T-helper 2 cell (primary cell): ENCODE measurements around the gene SLC10A6.

ENCODE experiments used
- DNase-seq, 5 experiments: peaks; one replicate each; pipeline versions ENCODE4 v3.0.0 to v3.0.0-alpha.2; 2012 to 2022

The SLC10A6 gene

DNA sequence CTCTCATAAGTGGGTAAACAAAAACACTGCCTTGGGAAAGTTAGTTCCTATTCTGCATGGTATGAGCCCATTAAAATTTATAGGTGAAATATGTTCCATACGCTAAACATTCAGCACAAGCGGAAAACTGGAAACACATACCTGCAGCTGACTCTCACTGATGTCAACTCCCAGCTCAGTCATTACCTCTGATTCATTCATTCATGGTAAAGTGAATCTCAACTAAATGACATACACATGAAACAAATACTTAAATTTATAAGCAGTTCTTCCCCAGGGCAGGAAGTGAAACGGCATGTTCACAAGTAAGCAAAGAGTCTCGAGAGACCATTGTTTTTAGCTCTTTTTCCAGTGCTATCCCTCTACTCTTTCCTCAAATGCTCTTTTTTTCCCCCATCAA lies 1.6 kb downstream of the SLC10A6 start:
- DNase-seq: no peak

DNA sequence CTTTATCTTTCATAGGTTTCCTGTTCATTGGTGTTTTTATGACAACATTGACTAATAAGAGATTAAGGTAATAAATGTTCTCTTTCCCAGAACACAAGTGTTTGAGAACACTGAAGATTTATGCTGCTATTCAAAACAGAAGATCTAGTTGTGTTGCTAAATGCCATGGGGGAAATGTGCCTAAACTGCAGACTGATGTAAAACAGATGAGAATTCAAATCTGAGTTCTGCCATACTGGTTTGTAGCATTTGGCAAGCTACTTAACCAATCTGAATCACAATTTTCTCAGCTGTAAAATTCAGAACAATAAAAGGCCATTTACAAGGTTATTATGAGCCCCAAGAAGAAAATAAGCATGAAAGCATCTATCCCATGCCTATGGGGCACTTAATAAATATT lies 2.3 kb downstream of the SLC10A6 start:
- DNase-seq: no peak

DNA sequence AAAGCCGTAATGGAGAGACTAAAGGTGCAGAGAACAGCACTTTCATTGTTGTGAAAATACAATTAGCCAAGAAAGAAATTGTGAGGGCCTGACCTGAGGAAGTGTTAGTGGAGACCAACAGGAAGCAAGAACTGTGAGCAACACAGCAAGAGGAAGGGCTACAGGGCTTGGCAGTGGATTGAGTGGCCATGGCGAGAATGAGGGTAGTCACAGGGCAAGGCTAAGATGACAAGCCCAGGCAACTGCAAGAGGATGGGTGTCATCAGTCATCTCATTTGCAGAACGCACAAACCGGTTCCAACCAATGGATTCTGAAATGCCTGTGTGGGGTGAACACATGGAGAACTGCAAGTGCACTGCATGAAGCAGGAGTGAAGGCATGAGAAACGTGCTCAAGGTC lies 3.6 kb downstream of the SLC10A6 start:
- no peak for DNase-seq

DNA sequence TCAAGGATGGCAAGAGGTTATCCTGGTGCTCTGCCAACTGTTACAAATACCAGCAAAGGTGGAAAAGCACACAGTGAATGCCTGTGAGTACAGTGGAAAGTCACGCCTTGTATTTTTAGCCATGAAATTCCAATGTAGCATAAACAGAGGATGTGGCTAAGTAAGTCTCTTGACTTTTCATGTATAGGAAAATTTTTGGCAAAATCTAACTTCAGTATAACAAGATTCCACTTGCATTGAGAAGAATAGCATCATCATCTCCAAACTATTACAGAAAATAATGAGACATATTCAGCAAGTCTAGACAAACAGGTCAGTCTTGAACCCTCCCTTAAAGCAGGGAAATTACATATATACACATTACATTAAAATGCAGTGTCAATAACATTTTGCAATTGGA lies 7.9 kb downstream of the SLC10A6 start:
- DNase-seq: no peak

DNA sequence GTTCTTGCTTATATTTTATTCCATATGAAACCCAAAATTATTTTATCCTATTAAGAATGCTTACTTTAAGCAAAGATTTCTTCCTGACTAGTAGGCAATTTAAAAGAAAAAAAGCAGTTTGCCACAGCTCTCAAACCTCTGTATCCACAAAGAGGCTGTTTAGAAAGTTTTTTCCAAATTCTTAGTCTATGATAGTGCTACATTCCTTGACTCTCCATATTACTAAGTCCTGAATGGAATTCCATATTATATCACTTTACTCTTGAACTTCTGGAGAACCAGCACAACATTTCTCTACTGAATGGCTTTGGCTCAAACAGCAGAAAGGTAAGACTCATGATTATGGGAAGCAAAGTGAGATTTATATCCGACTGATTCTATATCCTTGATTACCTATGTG lies 8.3 kb downstream of the SLC10A6 start:
- no peak for DNase-seq

DNA sequence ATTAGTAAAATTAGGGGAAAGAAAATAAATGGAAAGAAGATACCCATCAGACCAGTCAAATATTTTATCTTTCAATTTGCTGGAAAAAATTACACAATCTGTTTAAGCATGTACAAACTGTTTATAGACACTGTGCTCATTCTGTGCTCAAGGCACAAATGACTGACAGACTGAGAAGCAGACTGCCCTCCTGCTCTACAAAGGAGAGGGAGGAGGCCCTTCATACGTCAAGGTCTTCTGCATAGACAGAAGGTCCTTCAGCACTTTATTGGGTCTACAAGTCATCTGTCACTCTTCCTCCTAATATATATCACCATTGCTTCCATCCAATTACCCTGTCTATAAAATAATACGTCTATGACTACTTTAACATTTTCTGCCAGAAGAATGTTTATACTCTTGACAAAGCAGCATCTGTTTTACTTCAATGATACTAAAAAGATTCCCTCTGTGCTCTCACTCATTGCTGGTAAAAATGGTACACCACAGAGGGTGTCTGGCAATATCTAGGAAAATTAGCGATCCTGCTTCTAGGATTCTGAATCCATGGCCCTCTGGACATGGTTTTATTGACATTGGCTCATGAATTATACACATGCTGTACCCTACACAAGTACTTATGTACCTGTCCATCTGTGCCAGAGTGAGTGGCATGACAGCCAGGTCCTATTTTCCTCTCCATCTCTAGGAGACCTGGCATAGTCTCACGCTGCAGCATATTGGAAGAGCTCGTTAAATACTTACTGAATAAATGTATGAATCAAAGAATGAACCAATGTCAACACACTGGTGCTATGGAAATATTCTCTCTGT lies 11.3 kb downstream of the SLC10A6 start:
- no peak for DNase-seq

DNA sequence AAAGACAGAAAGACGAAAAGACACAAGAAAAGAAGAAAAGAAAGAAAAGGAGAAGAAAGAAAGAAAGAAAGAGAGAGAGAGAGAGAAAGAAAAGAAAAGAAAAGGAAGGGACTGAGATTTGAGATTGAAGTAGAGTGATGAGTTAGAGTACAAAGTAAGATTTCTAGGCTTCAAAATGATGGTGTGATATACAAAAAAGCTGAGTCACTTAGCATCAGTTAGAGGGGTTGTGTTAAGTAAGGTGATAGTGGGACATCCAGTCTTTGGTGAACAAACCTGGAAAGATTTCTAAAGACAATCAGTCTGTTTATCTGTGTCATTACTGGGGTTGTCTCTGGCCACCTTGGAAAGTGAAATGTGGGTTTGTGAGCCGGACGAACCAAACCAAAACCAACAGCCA lies 13.5 kb downstream of the SLC10A6 start:
- no peak for DNase-seq

DNA sequence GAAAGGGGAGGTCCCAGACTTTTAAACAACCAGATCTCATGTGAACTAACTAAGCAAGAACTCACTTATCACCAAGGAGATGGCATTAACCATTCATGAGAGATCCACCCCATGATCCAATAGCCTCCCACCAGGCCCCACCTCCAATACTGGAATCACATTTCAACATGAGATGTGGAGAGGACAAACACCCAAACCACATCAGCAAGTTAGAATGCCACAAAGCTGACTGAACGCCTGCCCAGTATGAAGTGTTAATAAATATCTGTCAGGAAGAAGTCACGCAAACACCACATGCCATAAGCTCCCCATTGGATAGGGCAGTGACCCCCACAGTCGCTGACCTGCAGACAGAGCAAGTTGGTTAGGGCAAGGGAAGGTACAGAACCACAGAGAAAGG lies 14.3 kb downstream of the SLC10A6 start:
- no peak for DNase-seq

DNA sequence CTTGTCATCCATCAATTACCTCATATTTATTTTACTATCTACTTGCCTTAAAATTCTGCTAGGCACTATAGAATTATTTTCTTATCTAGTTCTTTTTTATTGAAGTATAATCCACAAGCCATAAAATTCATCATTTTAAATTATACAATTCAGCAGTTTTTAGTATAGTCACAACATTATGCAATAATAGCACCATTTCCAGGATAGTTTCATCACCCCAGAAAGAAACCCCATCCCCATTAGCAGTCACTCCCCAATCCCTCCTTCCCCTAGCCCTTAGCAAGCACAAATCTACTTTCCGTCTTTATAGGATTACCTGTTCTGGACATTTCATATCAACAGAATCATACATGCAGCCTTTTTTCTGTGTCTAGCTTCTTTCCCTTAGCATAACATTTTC lies 15.6 kb downstream of the SLC10A6 start:
- no peak for DNase-seq

DNA sequence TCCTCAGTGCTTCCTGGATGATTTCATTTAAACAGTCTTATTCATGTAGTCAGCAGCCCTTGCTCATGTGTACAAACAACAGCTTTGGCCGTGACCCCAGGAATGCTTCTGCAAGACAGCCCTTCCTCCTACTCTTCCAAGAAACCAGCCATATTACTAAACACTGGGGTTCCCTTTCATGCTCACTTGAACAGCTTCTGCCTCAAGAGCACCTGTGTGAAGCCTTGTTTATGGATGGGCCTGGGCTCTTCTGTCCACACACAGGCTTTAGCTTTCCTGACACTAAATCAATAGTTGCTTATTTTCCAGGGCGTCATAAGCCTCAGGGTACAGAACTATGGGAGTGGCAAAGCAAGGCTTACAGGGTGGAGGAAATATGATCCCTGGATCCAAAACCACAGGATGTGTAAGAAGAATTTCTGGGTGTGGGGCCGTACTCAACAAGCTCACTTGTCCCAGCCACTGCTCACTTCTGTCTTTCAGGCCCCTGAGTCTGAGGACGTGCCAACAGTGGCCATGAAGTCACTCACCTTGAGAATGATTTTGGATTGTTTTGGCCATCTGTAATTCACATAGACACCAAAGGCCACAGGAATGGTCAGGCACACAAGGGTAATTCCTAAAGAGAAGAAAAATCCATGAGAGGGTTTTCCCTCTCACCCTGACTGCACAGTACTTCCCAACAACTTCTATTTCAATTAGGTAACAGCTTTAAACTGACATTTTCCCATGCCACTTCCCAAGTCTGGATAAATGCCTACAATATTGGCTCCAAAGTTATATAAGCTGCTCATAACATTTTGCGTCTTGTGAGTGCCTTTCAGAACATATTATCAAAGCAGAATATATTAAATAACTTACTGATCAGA lies 17.7 kb downstream of the SLC10A6 start:
- DNase-seq: no peak

DNA sequence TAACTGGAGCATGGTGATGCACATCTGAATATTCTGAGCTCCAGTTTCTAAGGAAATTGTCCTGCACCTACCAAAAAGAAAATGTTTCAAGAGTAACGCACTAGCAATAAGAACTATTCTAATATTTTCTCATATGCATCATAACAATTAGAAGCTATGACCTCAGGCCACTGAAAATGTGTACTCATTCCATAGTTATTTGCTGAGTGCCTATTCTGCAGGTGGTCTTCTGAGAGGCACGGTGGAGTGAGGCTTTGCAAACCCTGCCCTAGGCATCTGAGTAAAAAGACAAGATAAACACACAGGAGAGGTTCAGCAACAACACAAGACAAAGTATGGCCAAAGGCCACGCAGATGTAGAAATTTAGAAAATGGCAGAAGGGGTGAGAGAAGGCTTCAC lies 23.7 kb downstream of the SLC10A6 start:
- no peak for DNase-seq

DNA sequence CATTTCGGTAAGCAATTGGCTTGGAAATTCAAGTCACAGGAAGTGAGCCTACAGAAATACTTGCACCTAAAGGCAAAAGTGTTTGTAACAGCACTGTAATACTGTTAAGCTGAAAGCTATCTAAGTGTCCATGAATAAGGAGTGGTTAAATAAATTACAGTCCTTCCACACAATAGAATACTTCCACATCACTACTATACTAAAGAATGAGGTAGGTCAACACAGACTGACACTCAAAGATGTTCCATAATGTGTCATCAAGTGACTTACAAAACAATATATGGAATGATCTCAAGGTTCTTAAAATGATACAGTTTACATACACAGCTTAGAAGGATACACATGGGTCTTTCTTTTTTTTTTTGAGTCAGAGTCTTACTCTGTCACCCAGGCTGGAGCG lies 27.0 kb downstream of the SLC10A6 start:
- no peak for DNase-seq

DNA sequence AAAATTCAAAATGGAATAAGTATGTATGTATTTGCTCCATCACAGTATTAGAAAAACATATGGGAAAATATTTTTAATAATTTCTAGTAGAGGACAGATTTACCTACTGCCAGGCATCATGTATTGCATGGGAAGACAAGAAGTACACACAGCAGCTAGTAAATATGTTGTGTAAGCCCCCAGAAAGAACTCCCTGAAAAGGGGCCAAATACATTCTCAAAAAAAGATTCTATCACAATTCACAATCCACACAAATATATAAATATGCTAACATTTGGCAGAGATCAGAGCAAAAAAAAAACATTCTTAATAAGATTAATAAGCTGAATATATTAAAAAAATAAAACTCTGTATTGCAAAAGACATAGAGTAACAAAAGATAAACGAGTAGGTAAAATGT lies 28.0 kb downstream of the SLC10A6 start:
- no peak for DNase-seq

DNA sequence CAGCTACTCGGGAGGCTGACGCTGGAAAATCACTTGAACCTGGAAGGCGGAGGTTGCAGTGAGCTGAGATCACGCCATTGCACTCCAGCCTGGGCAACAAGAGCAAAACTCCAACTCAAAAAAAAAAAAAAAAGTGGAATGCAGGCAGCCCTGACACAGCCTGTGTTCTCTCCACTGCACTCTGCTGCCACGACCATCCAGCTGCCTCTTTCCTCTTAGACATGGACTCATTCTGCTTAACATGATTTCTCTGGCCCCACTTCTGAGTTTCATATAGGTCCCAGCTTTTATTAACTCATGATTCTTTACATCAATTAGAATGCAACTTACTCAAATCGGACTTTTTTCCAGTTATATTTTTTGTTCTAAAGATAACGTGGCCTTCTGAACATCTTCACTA lies 29.6 kb downstream of the SLC10A6 start:
- no peak for DNase-seq

DNA sequence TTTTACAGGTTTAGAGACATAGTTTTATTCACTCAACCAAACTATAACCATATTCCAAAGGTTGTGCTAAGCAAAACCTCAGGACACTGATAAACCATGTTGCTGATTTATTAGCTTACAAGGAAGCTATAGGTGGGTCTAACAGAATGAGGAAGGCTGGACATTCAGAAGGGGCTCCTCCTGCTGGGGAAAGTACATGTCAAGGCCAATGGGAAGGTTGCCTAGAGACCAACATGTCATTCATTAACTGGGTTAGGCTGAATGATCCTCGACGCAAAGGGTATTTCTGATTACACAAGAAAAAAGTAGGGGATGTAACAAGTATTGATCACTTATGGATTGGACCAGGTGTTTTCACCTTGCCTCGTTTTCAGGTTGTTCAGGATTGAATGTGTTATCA lies 30.3 kb downstream of the SLC10A6 start:
- no peak for DNase-seq

DNA sequence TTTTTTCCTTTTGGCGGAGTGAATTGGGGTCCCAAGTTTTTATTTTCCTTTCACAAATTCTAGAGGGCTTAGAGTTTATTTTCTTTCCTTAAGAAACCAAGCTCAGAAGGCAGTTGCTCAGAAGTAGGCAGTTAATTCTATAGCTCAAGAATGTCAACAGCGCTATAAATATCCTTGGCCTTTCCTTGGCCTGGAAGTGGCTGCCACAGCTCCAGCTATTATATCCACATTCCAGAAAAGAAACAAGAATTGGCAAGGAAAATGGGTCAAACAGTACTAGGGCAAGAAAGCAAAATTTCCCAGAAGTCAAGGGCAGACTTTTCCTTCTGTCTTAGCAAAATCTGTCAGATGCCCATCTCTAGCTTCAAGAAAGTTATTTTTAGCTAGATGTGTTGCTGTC lies 31.0 kb downstream of the SLC10A6 start:
- no peak for DNase-seq

DNA sequence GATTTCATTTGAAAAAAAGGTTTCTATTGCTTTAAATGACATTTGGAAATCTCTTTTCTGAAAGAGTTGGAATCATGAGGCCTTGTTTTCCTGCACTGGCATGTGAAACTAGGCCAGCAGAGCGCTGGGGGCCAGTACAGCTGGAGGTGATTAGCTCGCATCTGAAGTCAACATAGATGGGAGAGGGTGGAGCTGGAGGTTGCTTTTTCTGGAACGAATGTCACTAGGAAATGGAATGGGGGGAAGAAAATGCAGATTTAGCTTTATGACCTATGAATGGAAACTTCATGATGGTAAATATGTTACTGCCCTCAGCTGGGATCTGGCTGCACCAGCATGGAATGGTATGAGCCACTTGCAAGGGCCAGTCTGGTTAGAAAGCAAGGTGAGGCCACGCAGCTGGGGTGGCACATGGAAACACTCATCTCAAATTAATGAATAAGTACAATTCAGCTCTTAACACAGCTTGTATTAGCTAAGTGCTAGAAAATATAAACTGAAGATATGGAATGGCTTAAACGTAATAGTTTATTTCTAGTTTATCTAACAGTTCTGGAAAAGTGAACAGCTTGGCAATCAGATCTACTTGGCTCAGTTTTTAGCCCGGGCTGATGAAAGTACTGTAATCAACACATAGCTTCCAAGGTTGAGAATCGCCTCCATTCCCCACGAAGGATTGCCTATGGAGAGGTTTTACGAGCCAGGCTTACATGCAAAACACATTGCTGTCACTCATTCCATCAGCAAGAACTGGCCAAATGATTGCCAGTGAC lies 32.5 kb downstream of the SLC10A6 start:
- no peak for DNase-seq

DNA sequence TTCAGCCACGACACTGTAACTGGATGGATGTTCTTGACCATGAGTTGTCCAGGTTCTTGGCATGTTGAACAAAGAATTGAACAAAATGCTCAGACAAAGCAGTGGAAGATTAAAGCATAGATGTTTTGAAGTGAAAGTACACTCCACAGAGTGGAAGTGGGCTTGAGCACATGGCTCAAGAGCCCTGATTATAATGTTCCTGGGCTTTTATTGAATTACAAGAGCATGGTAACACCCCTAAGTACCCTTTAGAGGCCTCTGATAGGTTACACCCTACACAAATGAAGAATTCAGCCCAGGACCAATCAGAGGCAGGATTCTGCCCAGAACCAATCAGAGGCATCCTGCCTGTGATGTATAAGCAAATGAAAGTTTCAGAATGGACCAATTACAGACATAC lies 33.5 kb downstream of the SLC10A6 start:
- DNase-seq: no peak

DNA sequence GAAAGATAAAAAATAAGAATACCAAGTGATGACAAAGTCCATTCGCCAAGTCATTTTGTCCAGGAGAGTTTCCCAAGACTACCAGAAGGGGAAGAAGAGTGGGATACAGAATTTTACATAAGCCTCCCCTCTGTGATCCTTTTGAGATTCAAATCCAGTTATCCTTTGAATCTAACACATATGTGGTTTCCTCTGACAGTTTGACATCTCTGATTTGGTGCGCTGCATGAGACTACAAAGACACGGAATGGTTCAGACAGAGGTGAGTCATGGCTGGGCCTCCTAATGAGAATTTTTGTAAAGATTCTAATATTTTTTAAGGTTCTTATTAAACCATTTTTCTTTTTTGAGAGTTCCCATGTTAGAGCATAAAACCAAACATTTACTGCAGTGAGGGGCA lies 38.3 kb downstream of the SLC10A6 start:
- DNase-seq: no peak

DNA sequence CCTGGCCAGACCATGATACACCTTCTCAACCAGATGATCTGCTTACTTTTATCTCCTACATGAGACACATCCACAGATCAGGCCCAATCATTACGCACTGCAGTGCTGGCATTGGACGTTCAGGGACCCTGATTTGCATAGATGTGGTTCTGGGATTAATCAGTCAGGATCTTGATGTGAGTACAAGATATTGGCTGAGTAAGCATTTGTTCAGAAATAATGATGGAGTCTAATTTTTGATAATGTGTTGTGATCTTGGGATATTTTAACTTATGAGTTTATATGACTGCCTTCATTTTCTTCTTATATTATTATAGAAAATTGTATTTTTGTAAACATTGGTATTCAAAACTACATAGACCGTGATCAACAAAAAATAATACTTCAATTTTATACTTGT lies 39.4 kb downstream of the SLC10A6 start:
- no peak for DNase-seq

DNA sequence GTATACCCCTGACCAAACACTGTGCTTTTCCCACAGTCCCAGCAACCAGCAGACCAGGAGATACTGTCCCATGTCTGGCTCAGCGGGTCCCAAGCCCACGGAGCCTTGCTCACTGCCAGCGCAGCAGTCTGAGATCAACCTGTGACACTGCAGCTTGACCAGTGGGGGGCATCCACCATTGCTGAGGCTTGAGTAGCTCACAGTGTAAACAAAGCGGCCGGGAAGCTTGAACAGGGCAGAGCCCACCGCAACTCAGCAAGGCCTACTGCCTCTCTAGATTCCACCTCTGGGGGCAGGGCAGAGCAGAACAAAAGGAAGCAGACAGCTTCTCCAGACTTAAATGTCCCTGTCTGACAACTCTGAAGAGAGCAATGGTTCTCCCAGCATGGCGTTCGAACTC lies 58.1 kb downstream of the SLC10A6 start:
- DNase-seq: no peak

DNA sequence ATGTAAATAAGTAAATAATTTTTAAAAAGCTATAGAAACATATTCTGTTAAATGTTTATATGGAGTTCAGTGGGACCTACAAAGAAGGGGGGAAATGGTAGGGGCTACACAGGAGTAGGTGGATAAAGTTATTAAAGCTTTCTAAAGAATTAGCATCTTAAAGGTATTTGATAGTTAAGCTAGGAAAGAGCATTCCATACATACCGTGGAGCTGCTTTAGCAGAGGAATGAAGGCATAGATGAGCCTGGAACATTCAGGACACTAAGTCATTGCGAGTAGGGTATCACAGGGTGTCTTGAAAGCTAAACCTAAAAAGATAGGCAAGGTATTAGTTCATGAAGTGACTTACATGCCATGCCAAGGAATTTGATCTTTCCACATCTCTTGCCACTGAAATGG lies 60.4 kb downstream of the SLC10A6 start:
- no peak for DNase-seq

DNA sequence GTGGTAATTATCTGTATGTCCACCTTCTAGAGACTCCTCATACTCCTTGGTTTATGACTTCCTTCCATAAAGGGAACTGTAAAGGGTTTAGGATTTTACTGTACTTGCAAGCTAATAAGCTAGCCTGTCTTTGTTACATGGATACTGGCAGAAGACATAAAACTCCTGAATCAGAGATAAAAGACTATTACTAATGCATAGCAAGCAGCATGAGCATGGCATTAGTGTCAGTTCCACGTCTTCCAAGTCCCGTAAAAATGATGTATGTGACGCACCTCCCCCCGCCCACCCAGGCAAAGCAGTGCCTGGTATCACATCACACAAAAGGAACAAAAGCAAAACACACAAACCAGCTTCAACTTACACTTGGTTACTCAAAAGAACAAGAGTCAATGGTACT lies 71.0 kb downstream of the SLC10A6 start:
- no peak for DNase-seq

DNA sequence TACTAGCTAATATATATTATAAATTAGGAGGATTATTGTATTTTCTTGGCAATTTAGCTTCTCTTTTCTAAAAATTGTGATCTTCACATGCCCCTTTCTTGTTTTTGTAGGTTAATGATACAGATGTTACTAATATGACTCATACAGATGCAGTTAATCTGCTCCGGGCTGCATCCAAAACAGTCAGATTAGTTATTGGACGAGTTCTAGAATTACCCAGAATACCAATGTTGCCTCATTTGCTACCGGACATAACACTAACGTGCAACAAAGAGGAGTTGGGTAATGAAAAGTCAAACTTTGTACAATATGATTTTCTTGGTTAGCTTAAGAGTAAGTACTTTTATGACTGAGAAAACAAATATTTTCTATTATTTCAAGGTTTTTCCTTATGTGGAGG lies 74.1 kb downstream of the SLC10A6 start:
- DNase-seq: no peak
